Amniotic epithelial cell (primary cell): ENCODE results near the gene KLHL25.

ENCODE experiments used
- DNase-seq: peaks from one replicate; pipeline ENCODE4 v3.0.0-alpha.2; 2010; ENCODE audit warnings: low read depth

KLHL25 gene

GRCh38 chr15:85760531-85761371 is 34.0 kb downstream of the KLHL25 start:
- no peak for DNase-seq

- no peak for DNase-seq
Measured at GRCh38 chr15:85760049-85760448, 34.7 kb downstream of the KLHL25 start.

- DNase-seq = no peak
Measured at GRCh38 chr15:85759376-85759775, 35.3 kb downstream of the KLHL25 start.

GRCh38 chr15:85758655-85758978 is 36.1 kb downstream of the KLHL25 start:
- DNase-seq = no peak

- DNase-seq = peak; percentile 64
Measured at GRCh38 chr15:85757939-85758654, 36.6 kb downstream of the KLHL25 start.

- DNase-seq = peak; percentile 40
Measured at GRCh38 chr15:85757073-85757938, 37.4 kb downstream of the KLHL25 start.

- DNase-seq = peak; percentile 71
Measured at GRCh38 chr15:85756411-85757072, 38.2 kb downstream of the KLHL25 start.

GRCh38 chr15:85755942-85756341 is 38.8 kb downstream of the KLHL25 start:
- DNase-seq = no peak

GRCh38 chr15:85755471-85755870 is 39.3 kb downstream of the KLHL25 start:
- no peak for DNase-seq

- DNase-seq = no peak
Measured at GRCh38 chr15:85754989-85755388, 39.7 kb downstream of the KLHL25 start.

GRCh38 chr15:85753791-85754452 is 40.8 kb downstream of the KLHL25 start:
- no peak for DNase-seq

- DNase-seq = no peak
Measured at GRCh38 chr15:85753261-85753660, 41.5 kb downstream of the KLHL25 start.

GRCh38 chr15:85752491-85752961 is 42.2 kb downstream of the KLHL25 start:
- DNase-seq = no peak

- DNase-seq = no peak
Measured at GRCh38 chr15:85752124-85752475, 42.6 kb downstream of the KLHL25 start.

- DNase-seq = no peak
Measured at GRCh38 chr15:85751291-85752123, 43.2 kb downstream of the KLHL25 start.

GRCh38 chr15:85750319-85751290 is 44.1 kb downstream of the KLHL25 start:
- DNase-seq = peak; percentile 26

- no peak for DNase-seq
Measured at GRCh38 chr15:85749261-85750151, 45.2 kb downstream of the KLHL25 start.

GRCh38 chr15:85748729-85749128 is 46.0 kb downstream of the KLHL25 start:
- DNase-seq = no peak
